ENCODE data around the gene WASL.

GRCh38 chr7:123769371-123769770, 20.6 kb upstream of the WASL start:
- TF ChIP-seq, protein P1, sequence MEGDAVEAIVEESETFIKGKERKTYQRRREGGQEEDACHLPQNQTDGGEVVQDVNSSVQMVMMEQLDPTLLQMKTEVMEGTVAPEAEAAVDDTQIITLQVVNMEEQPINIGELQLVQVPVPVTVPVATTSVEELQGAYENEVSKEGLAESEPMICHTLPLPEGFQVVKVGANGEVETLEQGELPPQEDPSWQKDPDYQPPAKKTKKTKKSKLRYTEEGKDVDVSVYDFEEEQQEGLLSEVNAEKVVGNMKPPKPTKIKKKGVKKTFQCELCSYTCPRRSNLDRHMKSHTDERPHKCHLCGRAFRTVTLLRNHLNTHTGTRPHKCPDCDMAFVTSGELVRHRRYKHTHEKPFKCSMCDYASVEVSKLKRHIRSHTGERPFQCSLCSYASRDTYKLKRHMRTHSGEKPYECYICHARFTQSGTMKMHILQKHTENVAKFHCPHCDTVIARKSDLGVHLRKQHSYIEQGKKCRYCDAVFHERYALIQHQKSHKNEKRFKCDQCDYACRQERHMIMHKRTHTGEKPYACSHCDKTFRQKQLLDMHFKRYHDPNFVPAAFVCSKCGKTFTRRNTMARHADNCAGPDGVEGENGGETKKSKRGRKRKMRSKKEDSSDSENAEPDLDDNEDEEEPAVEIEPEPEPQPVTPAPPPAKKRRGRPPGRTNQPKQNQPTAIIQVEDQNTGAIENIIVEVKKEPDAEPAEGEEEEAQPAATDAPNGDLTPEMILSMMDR (IDR thresholded peaks at IDR 0.05): no peak
- TF ChIP-seq POLR2A (IDR thresholded peaks at IDR 0.05) (no peak), POLR2AphosphoS5 (IDR thresholded peaks at IDR 0.05) (no peak)
